WTC11 (cell line): Measurements from ENCODE around the gene OSR1. TPM values are rescaled to one million over a fixed set of nuclear protein-coding genes. Genes with fewer than 3 reads are reported as not detected.
A peak's percentile ranks its signal among the peaks of the same experiment; 100 is the strongest.

ENCODE experiments used
- ATAC-seq: fragments of 200-7000 bp; cut with Tn5 transposase; 2 replicates; pipeline ENCODE4 v1.10.0; 2021; ENCODE audit warnings: mild to moderate bottlenecking, moderate library complexity
- CTCF ChIA-PET: fragments of 300-600 bp; sonication (Branson Sonifier 250); formaldehyde crosslinking; loops from one replicate; lab custom pipeline; 2021; ENCODE audit warnings: antibody characterized with exemption; lab: Charles Lee
- POLR2A ChIA-PET: fragments of 350-600 bp; sonication (Branson Sonifier 250); formaldehyde crosslinking; loops from one replicate; lab custom pipeline; 2021; ENCODE audit warnings: antibody characterized with exemption; lab: Charles Lee
- DNase-seq: peaks from one replicate; pipeline ENCODE4 v3.0.0; 2021; ENCODE audit warnings: low spot score
- H3K27ac Mint-ChIP-seq: 2 replicates; pipeline ENCODE4 v1.8.0; 2021; ENCODE audit warnings: mixed read lengths
- H3K27me3 Mint-ChIP-seq: 2 replicates; pipeline ENCODE4 v1.8.0; 2021; ENCODE audit warnings: low read depth, mild to moderate bottlenecking, moderate library complexity, mixed read lengths
- H3K36me3 Mint-ChIP-seq: 2 replicates; pipeline ENCODE4 v1.8.0; 2021; ENCODE audit warnings: mixed read lengths
- H3K4me1 Mint-ChIP-seq: 2 replicates; pipeline ENCODE4 v1.8.0; 2022; ENCODE audit warnings: mixed read lengths
- H3K4me3 Mint-ChIP-seq: 2 replicates; pipeline ENCODE4 v1.8.0; 2021; ENCODE audit warnings: mild to moderate bottlenecking, moderate library complexity, mixed read lengths
- H3K9me3 Mint-ChIP-seq: 2 replicates; pipeline ENCODE4 v1.8.0; 2021; ENCODE audit warnings: mixed read lengths
- ATF3 ChIP-seq: sonication (generic); formaldehyde crosslinking; conservative IDR thresholded peaks from 2 replicates; pipeline ENCODE4 v1.8.1; 2022; ENCODE audit warnings: mild to moderate bottlenecking, missing genetic modification reagents
- CBFB ChIP-seq: sonication (generic); formaldehyde crosslinking; IDR thresholded peaks from 2 replicates; pipeline ENCODE4 v1.8.1; 2022; ENCODE audit warnings: mild to moderate bottlenecking, low read depth, missing genetic modification reagents
- GABPB1 ChIP-seq: sonication (generic); formaldehyde crosslinking; IDR thresholded peaks from 2 replicates; pipeline ENCODE4 v1.8.1; 2023; ENCODE audit warnings: mild to moderate bottlenecking, missing genetic modification reagents
- MAX ChIP-seq: sonication (generic); formaldehyde crosslinking; IDR thresholded peaks from 2 replicates; pipeline ENCODE4 v1.8.0; 2022; ENCODE audit warnings: mild to moderate bottlenecking, missing genetic modification reagents
- MLX ChIP-seq: sonication (generic); formaldehyde crosslinking; IDR thresholded peaks from 2 replicates; pipeline ENCODE4 v1.8.1; 2023; ENCODE audit warnings: mild to moderate bottlenecking, missing genetic modification reagents, moderate library complexity
- MXD4 ChIP-seq: fragments of 250-450 bp; sonication (Bioruptor Pico); IDR thresholded peaks from 2 replicates; pipeline ENCODE4 v1.8.0; 2021; ENCODE audit warnings: mild to moderate bottlenecking, moderate library complexity, borderline replicate concordance
- PREB ChIP-seq: sonication (generic); formaldehyde crosslinking; IDR thresholded peaks from 2 replicates; pipeline ENCODE4 v1.8.1; 2022; ENCODE audit warnings: mild to moderate bottlenecking, missing genetic modification reagents, moderate library complexity, borderline replicate concordance
- RORB ChIP-seq: fragments of 250-450 bp; sonication (Bioruptor Pico); IDR thresholded peaks from 2 replicates; pipeline ENCODE4 v1.9.0; 2021; ENCODE audit warnings: mild to moderate bottlenecking
- SOX15 ChIP-seq: fragments of 250-450 bp; sonication (Bioruptor Pico); IDR thresholded peaks from 2 replicates; pipeline ENCODE4 v1.9.0; 2021; ENCODE audit warnings: mild to moderate bottlenecking
- USF1 ChIP-seq: sonication (generic); formaldehyde crosslinking; IDR thresholded peaks from 2 replicates; pipeline ENCODE4 v1.8.0; 2022; ENCODE audit warnings: mild to moderate bottlenecking, missing genetic modification reagents
- USF2 ChIP-seq: sonication (generic); formaldehyde crosslinking; IDR thresholded peaks from 2 replicates; pipeline ENCODE4 v1.8.1; 2023; ENCODE audit warnings: mild to moderate bottlenecking, missing genetic modification reagents, moderate library complexity
- ZNF396 ChIP-seq: fragments of 250-450 bp; sonication (Bioruptor Pico); IDR thresholded peaks from 2 replicates; pipeline ENCODE4 v1.8.0; 2021; ENCODE audit warnings: mild to moderate bottlenecking, moderate library complexity, borderline replicate concordance
- ZNF423 ChIP-seq: fragments of 250-450 bp; sonication (Bioruptor Pico); IDR thresholded peaks from 2 replicates; pipeline ENCODE4 v2.1.2; 2022; ENCODE audit warnings: mild to moderate bottlenecking, moderate library complexity
- ZSCAN18 ChIP-seq: fragments of 250-450 bp; sonication (Bioruptor Pico); IDR thresholded peaks from 2 replicates; pipeline ENCODE4 v2.1.2; 2022; ENCODE audit warnings: mild to moderate bottlenecking, moderate library complexity
- total RNA-seq: library from RNA; stranded (reverse); gene quantifications from 3 replicates; pipeline ENCODE4 v1.2.3, GENCODE V29; 2021

The OSR1 gene
- total RNA-seq, 1 experiment from 2014 or later: 0.22 TPM

GRCh38 chr2:19353721-19354050 is 4.7 kb downstream of the OSR1 start:
- TF ChIP-seq RORB (no peak), MXD4 (CRISPR knock-in tag) (no peak), USF1 (CRISPR knock-in tag) (no peak), ATF3 (no peak), MLX (CRISPR knock-in tag) (no peak)
- no peak for ATAC-seq
- DNase-seq: no peak
- H3K4me3 Mint-ChIP-seq: no peak overlapping the region
- H3K36me3 Mint-ChIP-seq: 0 out of 2 replicates have a peak, but pooled peaks cover 3% of the 10 kb centered on the region
- H3K4me1 Mint-ChIP-seq: peaks cover 48% of the 10 kb centered on the region
- H3K27me3 Mint-ChIP-seq: peaks cover 99% of the 10 kb centered on the region
- POLR2A ChIA-PET: no interaction called here
- CTCF ChIA-PET: interaction anchor here (0.7 to 2.4 kb wide), 3 partner anchors 24 to 611 kb away, joined by 3 to 10 read pairs (median 3); no protein-coding TSS in a partner anchor
- H3K9me3 Mint-ChIP-seq: no peaks in the 10 kb centered on the region
- no peak overlapping the region for H3K27ac Mint-ChIP-seq

GRCh38 chr2:19352946-19353720 is 5.3 kb downstream of the OSR1 start:
- ATAC-seq (no peak), DNase-seq (peak; percentile 36)
- TF ChIP-seq CBFB: no peak
- no peak for TF ChIP-seq ATF3
- TF ChIP-seq USF2: no peak
- no peak for TF ChIP-seq SOX15 (CRISPR knock-in tag)
- peak; percentile 60; the same call in 1 of the 2 replicates for TF ChIP-seq ZNF423 (CRISPR knock-in tag)
- TF ChIP-seq ZNF396 (CRISPR knock-in tag): no peak
- TF ChIP-seq MAX (CRISPR knock-in tag): peak; percentile 12; the same call in 1 of the 2 replicates
- no peak for TF ChIP-seq PREB (CRISPR knock-in tag)
- Mint-ChIP-seq H3K27me3 (peaks cover 100% of the 10 kb centered on the region), H3K4me1 (peaks cover 48% of the 10 kb centered on the region), H3K4me3 (peak overlapping the region; percentile 3), H3K9me3 (no peaks in the 10 kb centered on the region), H3K36me3 (0 out of 2 replicates have a peak, but pooled peaks cover 3% of the 10 kb centered on the region), H3K27ac (no peak overlapping the region)
- POLR2A ChIA-PET: no interaction called here
- CTCF ChIA-PET: interaction anchor here (0.7 to 3.1 kb wide), 5 partner anchors 24 to 610 kb away, joined by 3 to 25 read pairs (median 3); no protein-coding TSS in a partner anchor

GRCh38 chr2:19351899-19352697 is 6.3 kb downstream of the OSR1 start:
- H3K4me3 Mint-ChIP-seq: peak overlapping the region; percentile 52

More at GRCh38 chr2:19351899-19352697, 6.3 kb downstream of the OSR1 start:
- DNase-seq: peak; percentile 25
- H3K9me3 Mint-ChIP-seq: no peaks in the 10 kb centered on the region
- peaks cover 44% of the 10 kb centered on the region for H3K4me1 Mint-ChIP-seq
- H3K27ac Mint-ChIP-seq: no peak overlapping the region
- ChIA-PET CTCF (interaction anchor here (0.9 to 3.1 kb wide), 5 partner anchors 12 to 609 kb away, joined by 3 to 25 read pairs (median 3); no protein-coding TSS in a partner anchor), POLR2A (no interaction called here)
- 0 out of 2 replicates have a peak, but pooled peaks cover 3% of the 10 kb centered on the region for H3K36me3 Mint-ChIP-seq
- no peak for ATAC-seq
- TF ChIP-seq ZSCAN18 (CRISPR knock-in tag) (no peak), GABPB1 (CRISPR knock-in tag) (peak; percentile 57)
- H3K27me3 Mint-ChIP-seq: peaks cover 99% of the 10 kb centered on the region
